Measurements from ENCODE around the gene GOLGB1.
A peak's percentile ranks its signal among the peaks of the same experiment; 100 is the strongest.

Gene GOLGB1

GRCh38 chr3:121739902-121740301 lies 9.6 kb downstream of the GOLGB1 start:
- no peak for FAIRE-seq

GRCh38 chr3:121737644-121738043 lies 11.9 kb downstream of the GOLGB1 start:
- DNase-seq (ENCODE audit: insufficient read length) (no peak), FAIRE-seq (no peak)
- no peak for TF ChIP-seq POLR2A (IDR thresholded peaks at IDR 0.05; ENCODE audit: low read depth, low read length)
- no peak for TF ChIP-seq TAF1 (IDR thresholded peaks at IDR 0.05; ENCODE audit: borderline replicate concordance, low read depth, low read length)
- no peak for TF ChIP-seq POLR2AphosphoS5 (IDR thresholded peaks at IDR 0.05; ENCODE audit: low read depth, low read length)

More at GRCh38 chr3:121739902-121740301, 9.6 kb downstream of the GOLGB1 start:
- no peak for DNase-seq (ENCODE audit: insufficient read length)
- TF ChIP-seq POLR2A (IDR thresholded peaks at IDR 0.05; ENCODE audit: low read depth, low read length) (no peak), POLR2AphosphoS5 (IDR thresholded peaks at IDR 0.05; ENCODE audit: low read depth, low read length) (no peak), TAF1 (IDR thresholded peaks at IDR 0.05; ENCODE audit: borderline replicate concordance, low read depth, low read length) (no peak)

- no peak for DNase-seq (ENCODE audit: insufficient read length)
- no peak for FAIRE-seq
- no peak for TF ChIP-seq TAF1 (IDR thresholded peaks at IDR 0.05; ENCODE audit: borderline replicate concordance, low read depth, low read length)
- TF ChIP-seq POLR2AphosphoS5 (IDR thresholded peaks at IDR 0.05; ENCODE audit: low read depth, low read length): no peak
- TF ChIP-seq POLR2A (IDR thresholded peaks at IDR 0.05; ENCODE audit: low read depth, low read length): no peak
Measured at GRCh38 chr3:121736112-121736511, 13.4 kb downstream of the GOLGB1 start.

- TF ChIP-seq TAF1 (IDR thresholded peaks at IDR 0.05; ENCODE audit: borderline replicate concordance, low read depth, low read length): no peak
- TF ChIP-seq POLR2A (IDR thresholded peaks at IDR 0.05; ENCODE audit: low read depth, low read length): no peak
- FAIRE-seq: peak; percentile 92
- no peak for DNase-seq (ENCODE audit: insufficient read length)
Measured at GRCh38 chr3:121735047-121735696, 14.4 kb downstream of the GOLGB1 start.

GRCh38 chr3:121730940-121731687 lies 18.4 kb downstream of the GOLGB1 start:
- no peak for DNase-seq (ENCODE audit: insufficient read length)
- TF ChIP-seq POLR2AphosphoS5 (IDR thresholded peaks at IDR 0.05; ENCODE audit: low read depth, low read length): no peak
- no peak for TF ChIP-seq TAF1 (IDR thresholded peaks at IDR 0.05; ENCODE audit: borderline replicate concordance, low read depth, low read length)
- no peak for TF ChIP-seq POLR2A (IDR thresholded peaks at IDR 0.05; ENCODE audit: low read depth, low read length)
- FAIRE-seq: peak; percentile 61

- DNase-seq (ENCODE audit: insufficient read length) (no peak), FAIRE-seq (peak; percentile 78)
- TF ChIP-seq POLR2AphosphoS5 (IDR thresholded peaks at IDR 0.05; ENCODE audit: low read depth, low read length) (no peak), POLR2A (IDR thresholded peaks at IDR 0.05; ENCODE audit: low read depth, low read length) (no peak), TAF1 (IDR thresholded peaks at IDR 0.05; ENCODE audit: borderline replicate concordance, low read depth, low read length) (no peak)
Measured at GRCh38 chr3:121724130-121724529, 25.4 kb downstream of the GOLGB1 start.

GRCh38 chr3:121723485-121723884 lies 26.1 kb downstream of the GOLGB1 start:
- no peak for DNase-seq (ENCODE audit: insufficient read length)
- FAIRE-seq: no peak
- TF ChIP-seq TAF1 (IDR thresholded peaks at IDR 0.05; ENCODE audit: borderline replicate concordance, low read depth, low read length) (no peak), POLR2AphosphoS5 (IDR thresholded peaks at IDR 0.05; ENCODE audit: low read depth, low read length) (no peak), POLR2A (IDR thresholded peaks at IDR 0.05; ENCODE audit: low read depth, low read length) (no peak)

- DNase-seq (ENCODE audit: insufficient read length) (no peak), FAIRE-seq (no peak)
Measured at GRCh38 chr3:121722411-121722810, 27.1 kb downstream of the GOLGB1 start.

GRCh38 chr3:121720163-121720562 lies 29.4 kb downstream of the GOLGB1 start:
- no peak for DNase-seq (ENCODE audit: insufficient read length)
- no peak for TF ChIP-seq TAF1 (IDR thresholded peaks at IDR 0.05; ENCODE audit: borderline replicate concordance, low read depth, low read length)
- TF ChIP-seq POLR2AphosphoS5 (IDR thresholded peaks at IDR 0.05; ENCODE audit: low read depth, low read length): no peak
- TF ChIP-seq POLR2A (IDR thresholded peaks at IDR 0.05; ENCODE audit: low read depth, low read length): no peak
- peak; percentile 44 for FAIRE-seq

More at GRCh38 chr3:121722411-121722810, 27.1 kb downstream of the GOLGB1 start:
- TF ChIP-seq TAF1 (IDR thresholded peaks at IDR 0.05; ENCODE audit: borderline replicate concordance, low read depth, low read length) (no peak), POLR2AphosphoS5 (IDR thresholded peaks at IDR 0.05; ENCODE audit: low read depth, low read length) (no peak), POLR2A (IDR thresholded peaks at IDR 0.05; ENCODE audit: low read depth, low read length) (no peak)

- TF ChIP-seq TAF1 (IDR thresholded peaks at IDR 0.05; ENCODE audit: borderline replicate concordance, low read depth, low read length): no peak
- FAIRE-seq (no peak), DNase-seq (ENCODE audit: insufficient read length) (no peak)
Measured at GRCh38 chr3:121719423-121719822, 30.1 kb downstream of the GOLGB1 start.

- no peak for FAIRE-seq
- TF ChIP-seq TAF1 (IDR thresholded peaks at IDR 0.05; ENCODE audit: borderline replicate concordance, low read depth, low read length): no peak
- TF ChIP-seq POLR2AphosphoS5 (IDR thresholded peaks at IDR 0.05; ENCODE audit: low read depth, low read length): no peak
- TF ChIP-seq POLR2A (IDR thresholded peaks at IDR 0.05; ENCODE audit: low read depth, low read length): no peak
- DNase-seq (ENCODE audit: insufficient read length): no peak
Measured at GRCh38 chr3:121718205-121718846, 31.2 kb downstream of the GOLGB1 start.

GRCh38 chr3:121710347-121710746 lies 39.2 kb downstream of the GOLGB1 start:
- no peak for TF ChIP-seq POLR2AphosphoS5 (IDR thresholded peaks at IDR 0.05; ENCODE audit: low read depth, low read length)
- TF ChIP-seq TAF1 (IDR thresholded peaks at IDR 0.05; ENCODE audit: borderline replicate concordance, low read depth, low read length): no peak
- no peak for TF ChIP-seq POLR2A (IDR thresholded peaks at IDR 0.05; ENCODE audit: low read depth, low read length)
- FAIRE-seq (no peak), DNase-seq (ENCODE audit: insufficient read length) (no peak)

All from GM12892 (cell line).